ENCODE data around the gene PRR23E.
A peak's percentile ranks its signal among the peaks of the same experiment; 100 is the strongest.

PRR23E gene

GRCh38 chr3:127165694-127166485 is 27.0 kb upstream of the PRR23E start:
- no peak for DNase-seq

- no peak for DNase-seq
Measured at GRCh38 chr3:127166501-127167065, 26.3 kb upstream of the PRR23E start.

GRCh38 chr3:127167315-127168043 is 25.5 kb upstream of the PRR23E start:
- no peak for DNase-seq

- DNase-seq: no peak
Measured at GRCh38 chr3:127168271-127168670, 24.7 kb upstream of the PRR23E start.

GRCh38 chr3:127170814-127171213 is 22.1 kb upstream of the PRR23E start:
- DNase-seq: peak; percentile 80

GRCh38 chr3:127171320-127171719 is 21.6 kb upstream of the PRR23E start:
- DNase-seq: no peak

- DNase-seq: no peak
Measured at GRCh38 chr3:127171721-127172120, 21.2 kb upstream of the PRR23E start.

GRCh38 chr3:127172211-127172610 is 20.7 kb upstream of the PRR23E start:
- no peak for DNase-seq

- DNase-seq: peak; percentile 89
Measured at GRCh38 chr3:127172781-127173515, 20.0 kb upstream of the PRR23E start.

- no peak for DNase-seq
Measured at GRCh38 chr3:127173516-127174166, 19.3 kb upstream of the PRR23E start.

GRCh38 chr3:127174284-127174683 is 18.6 kb upstream of the PRR23E start:
- DNase-seq: no peak

GRCh38 chr3:127174715-127175140 is 18.2 kb upstream of the PRR23E start:
- no peak for DNase-seq

GRCh38 chr3:127175272-127175671 is 17.7 kb upstream of the PRR23E start:
- DNase-seq: no peak

- DNase-seq: no peak
Measured at GRCh38 chr3:127177226-127177625, 15.7 kb upstream of the PRR23E start.

GRCh38 chr3:127180859-127181258 is 12.1 kb upstream of the PRR23E start:
- no peak for DNase-seq

- DNase-seq: no peak
Measured at GRCh38 chr3:127182431-127182830, 10.5 kb upstream of the PRR23E start.

- no peak for DNase-seq
Measured at GRCh38 chr3:127182848-127183714, 9.8 kb upstream of the PRR23E start.

GRCh38 chr3:127183931-127184869 is 8.7 kb upstream of the PRR23E start:
- DNase-seq: no peak

GRCh38 chr3:127184870-127185216 is 8.1 kb upstream of the PRR23E start:
- no peak for DNase-seq

- no peak for DNase-seq
Measured at GRCh38 chr3:127185268-127185667, 7.7 kb upstream of the PRR23E start.
